Vagina (tissue), 2 donors: ENCODE measurements around the gene MEN1.

Experiments used
- POLR2AphosphoS5 ChIP-seq, 2 donors: sonication (generic); formaldehyde crosslinking; IDR thresholded peaks; one replicate each; pipeline ENCODE4 v1.9.0; 2017; ENCODE audit warnings: antibody characterized with exemption in 2 of 2, mild to moderate bottlenecking in 2 of 2, low read depth in 1 of 2; ENCODE audit not compliant: insufficient read depth in 1 of 2
- TF ChIP-seq, protein P1 (sequence below), 3 experiments: fragments of 450-650 bp in 2 of 3; fragments of 200-600 bp in 1 of 3; sonication (generic) in 1 of 3; IDR thresholded peaks; one replicate each; pipeline ENCODE4 v1.5.1; 2017 to 2019; ENCODE audit warnings: antibody characterized with exemption in 3 of 3, mild to moderate bottlenecking in 2 of 3, moderate library complexity in 2 of 3

DNA sequence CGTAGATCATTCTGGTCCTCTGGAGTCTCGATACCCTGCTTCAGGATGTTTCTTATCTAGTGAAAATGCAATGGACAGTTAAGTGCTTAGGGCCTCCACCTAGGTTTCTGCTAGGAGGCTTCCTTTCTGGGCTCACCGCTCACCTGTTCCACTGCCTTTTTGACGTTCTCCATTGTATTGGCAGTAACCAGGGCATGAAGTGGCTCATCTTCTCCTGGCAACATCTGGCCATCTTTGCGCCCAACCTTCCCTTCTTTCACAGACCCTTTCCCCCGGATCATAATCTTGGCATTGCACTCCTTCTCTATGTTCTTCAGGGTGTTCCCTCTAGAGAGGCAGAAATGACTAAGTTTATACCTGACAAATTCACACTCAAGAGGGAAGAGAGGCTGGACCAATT, 41.1 kb downstream of the MEN1 start:
- TF ChIP-seq, protein P1, sequence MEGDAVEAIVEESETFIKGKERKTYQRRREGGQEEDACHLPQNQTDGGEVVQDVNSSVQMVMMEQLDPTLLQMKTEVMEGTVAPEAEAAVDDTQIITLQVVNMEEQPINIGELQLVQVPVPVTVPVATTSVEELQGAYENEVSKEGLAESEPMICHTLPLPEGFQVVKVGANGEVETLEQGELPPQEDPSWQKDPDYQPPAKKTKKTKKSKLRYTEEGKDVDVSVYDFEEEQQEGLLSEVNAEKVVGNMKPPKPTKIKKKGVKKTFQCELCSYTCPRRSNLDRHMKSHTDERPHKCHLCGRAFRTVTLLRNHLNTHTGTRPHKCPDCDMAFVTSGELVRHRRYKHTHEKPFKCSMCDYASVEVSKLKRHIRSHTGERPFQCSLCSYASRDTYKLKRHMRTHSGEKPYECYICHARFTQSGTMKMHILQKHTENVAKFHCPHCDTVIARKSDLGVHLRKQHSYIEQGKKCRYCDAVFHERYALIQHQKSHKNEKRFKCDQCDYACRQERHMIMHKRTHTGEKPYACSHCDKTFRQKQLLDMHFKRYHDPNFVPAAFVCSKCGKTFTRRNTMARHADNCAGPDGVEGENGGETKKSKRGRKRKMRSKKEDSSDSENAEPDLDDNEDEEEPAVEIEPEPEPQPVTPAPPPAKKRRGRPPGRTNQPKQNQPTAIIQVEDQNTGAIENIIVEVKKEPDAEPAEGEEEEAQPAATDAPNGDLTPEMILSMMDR (IDR thresholded peaks at IDR 0.05), result no peak
- TF ChIP-seq POLR2AphosphoS5 (IDR thresholded peaks at IDR 0.05; ENCODE audit: insufficient read depth in 1 of 2, low read depth in 1 of 2), result no peak
